ENCODE data around the gene GTPBP1.

The GTPBP1 gene

GRCh38 chr22:38727123-38727522 lies 21.4 kb downstream of the GTPBP1 start:
- DNase-seq: no peak

- no peak for DNase-seq
Observed at GRCh38 chr22:38727530-38728451, 22.0 kb downstream of the GTPBP1 start.

GRCh38 chr22:38728871-38729796 lies 23.4 kb downstream of the GTPBP1 start:
- DNase-seq: peak; percentile 18

GRCh38 chr22:38729946-38730345 lies 24.2 kb downstream of the GTPBP1 start:
- DNase-seq: no peak

GRCh38 chr22:38730411-38730871 lies 24.7 kb downstream of the GTPBP1 start:
- DNase-seq: no peak

GRCh38 chr22:38731703-38732161 lies 26.0 kb downstream of the GTPBP1 start:
- no peak for DNase-seq

- no peak for DNase-seq
Observed at GRCh38 chr22:38732251-38732815, 26.6 kb downstream of the GTPBP1 start.

GRCh38 chr22:38733329-38733723 lies 27.6 kb downstream of the GTPBP1 start:
- peak; percentile 28 for DNase-seq

GRCh38 chr22:38733724-38734381 lies 28.1 kb downstream of the GTPBP1 start:
- no peak for DNase-seq

- no peak for DNase-seq
Observed at GRCh38 chr22:38734421-38735100, 28.8 kb downstream of the GTPBP1 start.

GRCh38 chr22:38735126-38735464 lies 29.4 kb downstream of the GTPBP1 start:
- no peak for DNase-seq

- no peak for DNase-seq
Observed at GRCh38 chr22:38735465-38736256, 29.9 kb downstream of the GTPBP1 start.

- no peak for DNase-seq
Observed at GRCh38 chr22:38736257-38736570, 30.5 kb downstream of the GTPBP1 start.

- DNase-seq: peak; percentile 25
Observed at GRCh38 chr22:38737302-38738060, 31.7 kb downstream of the GTPBP1 start.

- DNase-seq: no peak
Observed at GRCh38 chr22:38738475-38739070, 32.8 kb downstream of the GTPBP1 start.

GRCh38 chr22:38739300-38740055 lies 33.7 kb downstream of the GTPBP1 start:
- DNase-seq: no peak

GRCh38 chr22:38740116-38740723 lies 34.5 kb downstream of the GTPBP1 start:
- DNase-seq: no peak

- DNase-seq: no peak
Observed at GRCh38 chr22:38740754-38741153, 35.0 kb downstream of the GTPBP1 start.

- no peak for DNase-seq
Observed at GRCh38 chr22:38741166-38741565, 35.4 kb downstream of the GTPBP1 start.

Measured in fibroblast of skin of back (primary cell).